Esophagus muscularis mucosa (tissue), 4 donors: ENCODE measurements around the gene CNTROB. TPM values are rescaled to one million over a fixed set of nuclear protein-coding genes. Genes with fewer than 3 reads are reported as not detected.

ENCODE experiments used
- DNase-seq: peaks from one replicate; pipeline ENCODE4 v3.0.0-alpha.2; 2017; ENCODE audit errors: extremely low spot score
- H3K27ac ChIP-seq, 4 donors: fragments of 200-600 bp; sonication (generic); replicated peaks in 1 of 4; 1 replicate in 3 of 4; 2 replicates in 1 of 4; pipeline ENCODE4 v1.5.1; 2016 to 2019; ENCODE audit warnings: mild to moderate bottlenecking in 1 of 4
- H3K27me3 ChIP-seq, 4 donors: fragments of 200-600 bp; sonication (generic); one replicate each; pipeline versions ENCODE4 v1.5.1 to v1.6.0; 2016 to 2019
- H3K36me3 ChIP-seq, 4 donors: fragments of 200-600 bp; sonication (generic); one replicate each; pipeline ENCODE4 v1.5.1; 2016 to 2019
- H3K4me1 ChIP-seq, 4 donors: fragments of 200-600 bp; sonication (generic); one replicate each; pipeline ENCODE4 v1.5.1; 2016 to 2019
- H3K4me3 ChIP-seq, 4 donors: fragments of 200-600 bp; sonication (generic); 1 replicate in 2 of 4; 2 replicates in 2 of 4; pipeline ENCODE4 v1.5.1; 2016 to 2019; ENCODE audit warnings: mild to moderate bottlenecking in 4 of 4, moderate library complexity in 1 of 4
- H3K9me3 ChIP-seq, 4 donors: fragments of 200-600 bp; sonication (generic); 1 replicate in 3 of 4; 2 replicates in 1 of 4; pipeline ENCODE4 v1.5.1; 2016 to 2019
- CTCF ChIP-seq, 3 experiments: fragments of 200-600 bp in 2 of 3; fragments of 450-650 bp in 1 of 3; sonication (generic) in 2 of 3; IDR thresholded peaks; one replicate each; pipeline ENCODE4 v1.5.1; 2017 to 2019; ENCODE audit warnings: antibody characterized with exemption in 3 of 3, mild to moderate bottlenecking in 2 of 3, moderate library complexity in 1 of 3
- EP300 ChIP-seq: sonication (generic); formaldehyde crosslinking; IDR thresholded peaks from one replicate; pipeline ENCODE4 v1.6.1; 2017; ENCODE audit warnings: antibody characterized with exemption
- POLR2A ChIP-seq: fragments of 450-650 bp; IDR thresholded peaks from one replicate; pipeline ENCODE4 v1.6.1; 2017; ENCODE audit warnings: antibody characterized with exemption, moderate library complexity, mild to moderate bottlenecking, low read depth
- POLR2AphosphoS5 ChIP-seq, 2 donors: sonication (generic); formaldehyde crosslinking; IDR thresholded peaks; one replicate each; pipeline ENCODE4 v1.6.1; 2017; ENCODE audit warnings: antibody characterized with exemption in 2 of 2
- WGBS: methylation state at CpG from one replicate; pipeline ENCODE4 v1.1.5; 2018; 5-methylcytosine and 5-hydroxymethylcytosine counted together
- intact Hi-C: fragments of 100-400 bp; cut with DNase I; formaldehyde crosslinking; loops from one replicate; pipeline ENCODE4 v1.15.1; 2023
- total RNA-seq, 4 donors: library from RNA; depleted of rRNA; stranded (reverse); fragments of >200 nt; gene quantifications; one replicate each; pipeline versions ENCODE4 v1.1.0 to v1.2.1, GENCODE V29; 2016

CNTROB gene
- total RNA-seq, 4 donors from 2014 or later, result 14.4 to 20.0 (median 16.9) TPM

- no peak for DNase-seq
- Histone ChIP-seq H3K9me3 (no peaks in the 10 kb centered on the region), H3K4me3 (no peak overlapping the region), H3K27me3 (no peaks in the 10 kb centered on the region), H3K27ac (no peak overlapping the region), H3K36me3 (peaks cover 62 to 93% (median 85%) of the 10 kb centered on the region in 4 donors), H3K4me1 (peaks cover 0 to 5% (median 4%) of the 10 kb centered on the region in 4 donors)
- 97% methylated on average over 4 of the region's 4 CpGs for WGBS
- TF ChIP-seq POLR2AphosphoS5 (IDR thresholded peaks at IDR 0.05), result no peak
- TF ChIP-seq CTCF (IDR thresholded peaks at IDR 0.05), result no peak
- TF ChIP-seq POLR2A, result no peak
- no peak for TF ChIP-seq EP300
- intact Hi-C loops, result no loop called here
Measured at GRCh38 chr17:7940034-7940433, 8.0 kb downstream of the CNTROB start.

GRCh38 chr17:7940743-7941142 lies 8.7 kb downstream of the CNTROB start:
- H3K9me3 ChIP-seq, result no peaks in the 10 kb centered on the region
- no peak overlapping the region for H3K4me3 ChIP-seq
- peaks cover 67 to 93% (median 86%) of the 10 kb centered on the region in 4 donors for H3K36me3 ChIP-seq
- intact Hi-C loops, result no loop called here
- 95% methylated on average over 6 of the region's 6 CpGs for WGBS
- H3K27me3 ChIP-seq, result no peaks in the 10 kb centered on the region
- H3K4me1 ChIP-seq, result no peaks in the 10 kb centered on the region
- no peak for DNase-seq
- no peak overlapping the region for H3K27ac ChIP-seq
- TF ChIP-seq CTCF (IDR thresholded peaks at IDR 0.05), result no peak
- TF ChIP-seq POLR2AphosphoS5 (IDR thresholded peaks at IDR 0.05), result no peak

- intact Hi-C loops, result no loop called here
- 90% methylated on average over 12 of the region's 13 CpGs for whole genome bisulfite sequencing
- H3K27ac ChIP-seq, result no peak overlapping the region
- no peaks in the 10 kb centered on the region for H3K9me3 ChIP-seq
- H3K27me3 ChIP-seq, result no peaks in the 10 kb centered on the region
- no peak for TF ChIP-seq EP300
- no peak for TF ChIP-seq POLR2AphosphoS5 (IDR thresholded peaks at IDR 0.05)
- no peak for TF ChIP-seq POLR2A
- no peak for TF ChIP-seq CTCF (IDR thresholded peaks at IDR 0.05)
- H3K4me1 ChIP-seq, result no peaks in the 10 kb centered on the region
- H3K36me3 ChIP-seq, result peaks cover 67 to 95% (median 88%) of the 10 kb centered on the region in 4 donors
- H3K4me3 ChIP-seq, result no peak overlapping the region
- DNase-seq, result no peak
Measured at GRCh38 chr17:7943291-7943690, 11.3 kb downstream of the CNTROB start.

- Histone ChIP-seq H3K9me3 (no peaks in the 10 kb centered on the region), H3K36me3 (peaks cover 69 to 95% (median 89%) of the 10 kb centered on the region in 4 donors), H3K4me3 (no peak overlapping the region), H3K27ac (no peak overlapping the region), H3K4me1 (no peaks in the 10 kb centered on the region), H3K27me3 (no peaks in the 10 kb centered on the region)
- intact Hi-C loops, result no loop called here
- DNase-seq, result no peak
- WGBS, result 95% methylated on average over 9 of the region's 9 CpGs
- TF ChIP-seq EP300, result no peak
- no peak for TF ChIP-seq POLR2A
- TF ChIP-seq CTCF (IDR thresholded peaks at IDR 0.05), result no peak
- no peak for TF ChIP-seq POLR2AphosphoS5 (IDR thresholded peaks at IDR 0.05)
Measured at GRCh38 chr17:7944326-7944725, 12.3 kb downstream of the CNTROB start.

- H3K4me3 ChIP-seq, result no peak overlapping the region
- no peak overlapping the region for H3K27ac ChIP-seq
- no peaks in the 10 kb centered on the region for H3K4me1 ChIP-seq
- no peaks in the 10 kb centered on the region for H3K9me3 ChIP-seq
- no peaks in the 10 kb centered on the region for H3K27me3 ChIP-seq
- 86% methylated on average over 7 of the region's 7 CpGs for WGBS
- peaks cover 62 to 85% (median 80%) of the 10 kb centered on the region in 4 donors for H3K36me3 ChIP-seq
- intact Hi-C loops, result no loop called here
- TF ChIP-seq CTCF (IDR thresholded peaks at IDR 0.05) (no peak), POLR2AphosphoS5 (IDR thresholded peaks at IDR 0.05) (no peak), EP300 (no peak), POLR2A (no peak)
- no peak for DNase-seq
Measured at GRCh38 chr17:7945651-7946050, 13.6 kb downstream of the CNTROB start.
